ENCODE measurements around the gene ZNF775.
"Not testable (repeated sequence)": the region's sequence is repeated elsewhere in the genome, so short reads cannot be mapped to it uniquely, and the experiment has no call there.

The ZNF775 gene

GRCh38 chr7:150383710-150384397, 4.7 kb downstream of the ZNF775 start:
- no peaks in the 10 kb centered on the region for H3K9me3 ChIP-seq (ENCODE audit: control insufficient read depth, low read length)
- H3K27ac ChIP-seq (ENCODE audit: low read depth, low read length, severe bottlenecking): peak overlapping the region; percentile 66
- no peak overlapping the region for H3K4me3 ChIP-seq (ENCODE audit: extremely low read depth, insufficient read depth, low read length, poor library complexity, severe bottlenecking)
- 47 to 55% methylated on average over 14 to 17 of the region's 22 CpGs for WGBS, 2 experiments (ENCODE audit: insufficient coverage in 2 of 2)
- peaks cover 35% of the 10 kb centered on the region for H3K4me1 ChIP-seq (ENCODE audit: control insufficient read depth, insufficient read depth, low read length, poor library complexity, severe bottlenecking)
- H3K36me3 ChIP-seq (ENCODE audit: control insufficient read depth, insufficient read depth, low read length): peaks cover 35% of the 10 kb centered on the region

- Histone ChIP-seq H3K9me3 (ENCODE audit: control insufficient read depth, low read length) (no peaks in the 10 kb centered on the region), H3K4me1 (ENCODE audit: control insufficient read depth, insufficient read depth, low read length, poor library complexity, severe bottlenecking) (peaks cover 35% of the 10 kb centered on the region), H3K27ac (ENCODE audit: low read depth, low read length, severe bottlenecking) (peak overlapping the region; percentile 66), H3K36me3 (ENCODE audit: control insufficient read depth, insufficient read depth, low read length) (peaks cover 43% of the 10 kb centered on the region), H3K4me3 (ENCODE audit: extremely low read depth, insufficient read depth, low read length, poor library complexity, severe bottlenecking) (no peak overlapping the region)
- 87 to 89% methylated on average over 8 to 11 of the region's 15 CpGs for WGBS, 2 experiments (ENCODE audit: insufficient coverage in 2 of 2)
These were observed 5.5 kb downstream of the ZNF775 start for GRCh38 chr7:150384406-150385301.

GRCh38 chr7:150385302-150385723, 6.2 kb downstream of the ZNF775 start:
- peaks cover 35% of the 10 kb centered on the region for H3K4me1 ChIP-seq (ENCODE audit: control insufficient read depth, insufficient read depth, low read length, poor library complexity, severe bottlenecking)
- peaks cover 50% of the 10 kb centered on the region for H3K36me3 ChIP-seq (ENCODE audit: control insufficient read depth, insufficient read depth, low read length)
- no peak overlapping the region for H3K27ac ChIP-seq (ENCODE audit: low read depth, low read length, severe bottlenecking)
- H3K9me3 ChIP-seq (ENCODE audit: control insufficient read depth, low read length): no peaks in the 10 kb centered on the region
- no peak overlapping the region for H3K4me3 ChIP-seq (ENCODE audit: extremely low read depth, insufficient read depth, low read length, poor library complexity, severe bottlenecking)
- WGBS, 2 experiments (ENCODE audit: insufficient coverage in 2 of 2): 83 to 88% methylated on average over 12 to 14 of the region's 14 CpGs

GRCh38 chr7:150385884-150386283, 6.8 kb downstream of the ZNF775 start:
- Histone ChIP-seq H3K4me1 (ENCODE audit: control insufficient read depth, insufficient read depth, low read length, poor library complexity, severe bottlenecking) (peaks cover 29% of the 10 kb centered on the region), H3K36me3 (ENCODE audit: control insufficient read depth, insufficient read depth, low read length) (peaks cover 54% of the 10 kb centered on the region)
- not testable (repeated sequence) for H3K4me3 ChIP-seq (ENCODE audit: extremely low read depth, insufficient read depth, low read length, poor library complexity, severe bottlenecking); H3K27ac ChIP-seq (ENCODE audit: low read depth, low read length, severe bottlenecking); H3K9me3 ChIP-seq (ENCODE audit: control insufficient read depth, low read length)
- 93 to 94% methylated on average over 2 to 5 of the region's 6 CpGs for WGBS, 2 experiments (ENCODE audit: insufficient coverage in 2 of 2)

GRCh38 chr7:150388306-150388705, 9.2 kb downstream of the ZNF775 start:
- no peak overlapping the region for H3K4me3 ChIP-seq (ENCODE audit: extremely low read depth, insufficient read depth, low read length, poor library complexity, severe bottlenecking)
- H3K9me3 ChIP-seq (ENCODE audit: control insufficient read depth, low read length): no peaks in the 10 kb centered on the region
- no peak overlapping the region for H3K27ac ChIP-seq (ENCODE audit: low read depth, low read length, severe bottlenecking)
- H3K36me3 ChIP-seq (ENCODE audit: control insufficient read depth, insufficient read depth, low read length): peaks cover 51% of the 10 kb centered on the region
- H3K4me1 ChIP-seq (ENCODE audit: control insufficient read depth, insufficient read depth, low read length, poor library complexity, severe bottlenecking): peaks cover 12% of the 10 kb centered on the region
- 87 to 91% methylated on average over 7 of the region's 7 CpGs for WGBS, 2 experiments (ENCODE audit: insufficient coverage in 2 of 2)

- Histone ChIP-seq H3K9me3 (ENCODE audit: control insufficient read depth, low read length) (no peaks in the 10 kb centered on the region), H3K36me3 (ENCODE audit: control insufficient read depth, insufficient read depth, low read length) (peaks cover 51% of the 10 kb centered on the region), H3K4me3 (ENCODE audit: extremely low read depth, insufficient read depth, low read length, poor library complexity, severe bottlenecking) (no peak overlapping the region), H3K27ac (ENCODE audit: low read depth, low read length, severe bottlenecking) (no peak overlapping the region), H3K4me1 (ENCODE audit: control insufficient read depth, insufficient read depth, low read length, poor library complexity, severe bottlenecking) (peaks cover 8% of the 10 kb centered on the region)
- WGBS, 2 experiments (ENCODE audit: insufficient coverage in 2 of 2): 90% methylated on average over 17 to 19 of the region's 20 CpGs
These were observed 9.8 kb downstream of the ZNF775 start for GRCh38 chr7:150388709-150389531.

GRCh38 chr7:150389532-150389816, 10.3 kb downstream of the ZNF775 start:
- WGBS, 2 experiments (ENCODE audit: insufficient coverage in 2 of 2): 86% methylated on average over 1 of the region's 5 CpGs; no CpG with 5 or more reads in 1 of the 2 experiments

GRCh38 chr7:150390205-150390604, 11.1 kb downstream of the ZNF775 start:
- Histone ChIP-seq H3K4me1 (ENCODE audit: control insufficient read depth, insufficient read depth, low read length, poor library complexity, severe bottlenecking) (no peaks in the 10 kb centered on the region), H3K4me3 (ENCODE audit: extremely low read depth, insufficient read depth, low read length, poor library complexity, severe bottlenecking) (no peak overlapping the region), H3K36me3 (ENCODE audit: control insufficient read depth, insufficient read depth, low read length) (peaks cover 47% of the 10 kb centered on the region), H3K9me3 (ENCODE audit: control insufficient read depth, low read length) (no peaks in the 10 kb centered on the region), H3K27ac (ENCODE audit: low read depth, low read length, severe bottlenecking) (no peak overlapping the region)
- 95 to 96% methylated on average over 7 of the region's 7 CpGs for WGBS, 2 experiments (ENCODE audit: insufficient coverage in 2 of 2)

More at GRCh38 chr7:150389532-150389816, 10.3 kb downstream of the ZNF775 start:
- Histone ChIP-seq H3K4me3 (ENCODE audit: extremely low read depth, insufficient read depth, low read length, poor library complexity, severe bottlenecking) (no peak overlapping the region), H3K27ac (ENCODE audit: low read depth, low read length, severe bottlenecking) (no peak overlapping the region), H3K4me1 (ENCODE audit: control insufficient read depth, insufficient read depth, low read length, poor library complexity, severe bottlenecking) (peaks cover 4% of the 10 kb centered on the region), H3K9me3 (ENCODE audit: control insufficient read depth, low read length) (no peaks in the 10 kb centered on the region), H3K36me3 (ENCODE audit: control insufficient read depth, insufficient read depth, low read length) (peaks cover 51% of the 10 kb centered on the region)

GRCh38 chr7:150393325-150393724, 14.2 kb downstream of the ZNF775 start:
- Histone ChIP-seq H3K9me3 (ENCODE audit: control insufficient read depth, low read length) (no peaks in the 10 kb centered on the region), H3K4me1 (ENCODE audit: control insufficient read depth, insufficient read depth, low read length, poor library complexity, severe bottlenecking) (peaks cover 4% of the 10 kb centered on the region), H3K4me3 (ENCODE audit: extremely low read depth, insufficient read depth, low read length, poor library complexity, severe bottlenecking) (no peak overlapping the region), H3K27ac (ENCODE audit: low read depth, low read length, severe bottlenecking) (no peak overlapping the region), H3K36me3 (ENCODE audit: control insufficient read depth, insufficient read depth, low read length) (peaks cover 50% of the 10 kb centered on the region)
- WGBS, 2 experiments (ENCODE audit: insufficient coverage in 2 of 2): 80 to 100% methylated on average over 2 to 3 of the region's 3 CpGs

- H3K27ac ChIP-seq (ENCODE audit: low read depth, low read length, severe bottlenecking): no peak overlapping the region
- peaks cover 32% of the 10 kb centered on the region for H3K4me1 ChIP-seq (ENCODE audit: control insufficient read depth, insufficient read depth, low read length, poor library complexity, severe bottlenecking)
- H3K36me3 ChIP-seq (ENCODE audit: control insufficient read depth, insufficient read depth, low read length): peaks cover 30% of the 10 kb centered on the region
- no peak overlapping the region for H3K4me3 ChIP-seq (ENCODE audit: extremely low read depth, insufficient read depth, low read length, poor library complexity, severe bottlenecking)
- 91 to 98% methylated on average over 16 to 18 of the region's 20 CpGs for WGBS, 2 experiments (ENCODE audit: insufficient coverage in 2 of 2)
- H3K9me3 ChIP-seq (ENCODE audit: control insufficient read depth, low read length): no peaks in the 10 kb centered on the region
These were observed 17.3 kb downstream of the ZNF775 start for GRCh38 chr7:150396426-150396825.
